H4 (cell line): Measurements from ENCODE around the gene ACSL3. TPM values are rescaled to one million over a fixed set of nuclear protein-coding genes. Genes with fewer than 3 reads are reported as not detected.
"Not testable (repeated sequence)": the region's sequence is repeated elsewhere in the genome, so short reads cannot be mapped to it uniquely, and the experiment has no call there.

Experiments used
- DNase-seq: peaks from one replicate; pipeline ENCODE4 v3.0.0-alpha.2; 2015; ENCODE audit warnings: low spot score
- total RNA-seq: library from RNA; depleted of rRNA; stranded (reverse); fragments of >200 nt; shearing (Covaris generic); gene quantifications from 2 replicates; pipeline ENCODE4 v1.2.3, GENCODE V29; 2014; rRNA removed

Gene ACSL3
- total RNA-seq, 1 experiment from 2014 or later, result 128 TPM

DNA sequence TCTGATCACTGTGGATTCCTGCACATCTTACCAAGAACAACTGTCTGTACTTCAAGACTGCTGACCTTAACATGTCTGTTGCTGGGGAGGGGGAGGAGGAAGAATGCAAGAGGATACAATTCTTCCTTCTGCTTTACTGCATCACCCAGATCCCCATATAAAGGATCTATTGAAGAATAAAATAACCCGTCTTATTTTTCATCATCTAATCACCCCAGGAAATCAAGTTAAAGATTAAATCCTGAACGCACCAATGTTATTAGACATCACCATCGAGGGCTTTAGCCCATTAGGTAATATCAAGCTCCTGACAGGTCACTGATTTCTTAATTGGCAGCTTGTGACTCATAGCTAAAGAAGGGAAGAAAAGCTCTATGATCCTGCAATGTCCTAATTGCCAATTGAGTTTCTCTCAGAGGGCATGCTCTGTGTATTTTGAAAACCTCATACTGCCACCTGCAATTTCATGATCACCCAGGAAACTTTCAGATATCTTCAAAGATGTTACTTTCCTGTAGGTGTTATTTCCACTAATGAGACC is 115.8 kb downstream of the ACSL3 start:
- DNase-seq, result no peak

DNA sequence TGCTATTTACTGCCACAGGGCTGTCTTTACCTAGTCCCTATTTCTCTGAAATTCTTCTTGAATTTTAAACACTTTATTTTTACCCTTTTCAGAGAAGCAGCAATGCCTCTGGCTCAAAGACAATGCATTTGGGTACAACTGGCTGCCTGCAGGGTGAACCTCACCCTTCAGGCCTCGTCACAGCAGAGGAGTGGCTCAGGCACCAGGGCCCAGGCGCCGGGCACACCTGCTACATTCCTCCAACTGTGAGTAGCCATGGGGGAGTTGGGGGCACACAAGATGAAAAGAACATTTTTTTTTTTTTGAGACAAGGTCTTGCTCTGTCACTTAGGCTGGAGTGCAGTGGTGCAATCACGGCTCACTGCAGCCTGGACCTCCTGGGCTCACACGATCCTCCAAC is 116.3 kb downstream of the ACSL3 start:
- DNase-seq, result no peak

DNA sequence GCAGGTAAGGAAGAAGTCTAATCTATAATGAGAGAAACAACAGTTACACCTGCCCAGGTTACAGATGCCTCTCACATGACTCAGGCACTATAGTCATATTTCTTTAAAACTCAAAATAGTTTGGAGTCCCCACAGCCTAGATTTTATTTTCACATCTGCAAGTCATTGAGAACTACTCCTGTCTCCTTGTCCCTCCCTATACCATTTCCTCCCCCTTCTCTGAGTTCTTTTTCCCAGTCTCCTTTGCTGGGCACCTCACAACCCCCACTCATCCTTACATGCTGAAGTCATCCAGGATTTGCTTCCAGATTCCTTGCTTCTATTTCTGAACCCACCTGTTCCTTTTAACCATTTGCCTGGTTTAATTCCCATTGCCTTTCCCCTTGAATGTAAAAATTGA is 118.0 kb downstream of the ACSL3 start:
- no peak for DNase-seq

DNA sequence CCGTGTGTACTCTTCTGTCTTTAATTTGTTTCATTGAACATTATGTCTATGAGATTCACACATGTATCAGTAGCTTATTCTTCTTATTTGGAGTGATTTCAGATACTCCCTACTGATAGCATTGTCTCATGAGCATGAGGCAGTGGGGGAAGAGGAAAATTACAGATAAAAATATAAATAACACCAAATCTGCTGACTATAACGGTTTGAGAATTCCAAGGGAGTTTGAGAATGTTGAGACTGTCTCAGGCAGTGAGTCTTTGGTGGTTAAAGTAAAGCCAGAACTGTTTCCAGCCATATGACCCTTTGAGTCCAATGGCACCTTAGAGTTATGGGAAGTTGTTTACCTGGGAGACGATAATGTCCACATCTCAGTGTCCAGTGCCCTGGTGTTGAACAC is 118.6 kb downstream of the ACSL3 start:
- DNase-seq, result no peak

DNA sequence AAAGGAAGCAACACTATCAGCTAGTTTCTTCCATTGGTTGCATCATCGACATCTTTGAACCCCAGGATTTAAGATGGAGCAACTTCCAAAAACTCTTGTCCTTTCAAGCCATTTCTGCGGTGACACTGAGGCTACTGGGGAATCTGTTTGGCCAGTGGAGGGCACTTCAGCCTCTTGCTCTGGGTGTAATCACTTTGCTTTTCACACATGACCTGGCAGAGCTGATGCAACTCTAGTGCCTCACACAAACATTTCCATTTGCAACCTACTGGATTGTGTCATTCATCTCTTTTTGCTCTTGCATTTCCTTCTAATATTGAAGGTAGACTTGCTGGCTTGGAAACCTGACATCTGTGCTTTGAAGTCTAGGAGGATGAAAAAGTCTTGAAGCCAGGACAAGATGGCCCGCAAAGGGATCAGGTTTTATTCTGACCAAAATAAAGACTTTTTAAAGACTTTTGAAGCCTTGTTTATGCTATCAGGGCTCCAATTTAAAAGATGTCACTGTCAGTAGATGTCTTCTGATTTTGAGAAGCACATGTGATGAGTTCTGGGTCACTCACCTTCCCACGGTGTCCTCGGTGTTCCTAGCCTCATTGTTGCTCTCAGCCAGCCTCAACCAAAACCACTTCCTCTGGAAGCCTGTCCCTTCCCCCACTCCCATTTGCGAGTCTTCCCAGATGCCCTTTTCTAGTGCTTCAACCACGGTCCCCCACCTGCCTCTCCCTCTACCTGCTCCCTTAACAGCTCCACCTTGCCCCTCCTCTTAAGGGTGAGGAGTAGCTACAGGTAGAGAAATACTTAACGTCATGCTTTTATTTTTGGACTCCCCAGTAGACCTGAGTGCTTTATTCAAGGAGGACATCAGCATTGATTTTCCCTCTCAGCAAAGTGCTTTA is 121.4 kb downstream of the ACSL3 start:
- peak; percentile 90 for DNase-seq

DNA sequence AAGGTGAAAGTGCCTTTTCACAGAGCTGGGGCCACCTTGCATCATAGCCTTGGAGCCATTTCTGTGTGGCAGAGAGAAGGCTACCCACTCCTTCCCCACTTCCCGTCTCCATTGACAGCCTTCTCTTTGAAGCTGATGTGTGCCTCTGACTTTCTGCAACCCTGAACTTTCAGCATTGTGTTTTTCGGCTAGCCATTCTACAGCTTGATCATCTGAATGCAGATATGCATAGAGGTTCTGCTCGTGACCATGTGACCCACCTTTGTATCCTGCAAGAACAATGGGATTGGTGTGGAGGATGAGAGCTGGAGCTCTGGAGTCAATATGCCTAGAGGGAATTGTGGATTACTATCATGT is 122.1 kb downstream of the ACSL3 start:
- DNase-seq, result no peak

DNA sequence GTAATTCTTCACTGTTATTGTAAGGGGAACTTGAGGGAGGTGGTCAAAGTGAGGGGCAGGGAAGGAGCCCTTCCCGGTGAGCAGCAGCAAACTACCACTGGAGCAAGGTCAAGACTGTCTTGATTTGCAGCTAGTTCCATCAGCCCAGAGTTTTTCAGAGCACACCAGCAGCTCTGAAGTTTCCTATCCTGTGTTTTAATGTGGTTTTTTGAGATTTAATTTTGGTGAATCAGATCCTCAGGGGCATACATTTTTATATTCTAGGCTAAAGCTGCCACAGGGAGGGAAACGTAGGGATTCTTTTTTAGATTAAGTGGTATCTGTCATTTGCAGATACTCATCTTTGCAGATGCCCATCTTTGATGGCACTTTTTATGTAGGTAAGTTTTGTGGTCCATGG is 124.1 kb downstream of the ACSL3 start:
- DNase-seq, result no peak

DNA sequence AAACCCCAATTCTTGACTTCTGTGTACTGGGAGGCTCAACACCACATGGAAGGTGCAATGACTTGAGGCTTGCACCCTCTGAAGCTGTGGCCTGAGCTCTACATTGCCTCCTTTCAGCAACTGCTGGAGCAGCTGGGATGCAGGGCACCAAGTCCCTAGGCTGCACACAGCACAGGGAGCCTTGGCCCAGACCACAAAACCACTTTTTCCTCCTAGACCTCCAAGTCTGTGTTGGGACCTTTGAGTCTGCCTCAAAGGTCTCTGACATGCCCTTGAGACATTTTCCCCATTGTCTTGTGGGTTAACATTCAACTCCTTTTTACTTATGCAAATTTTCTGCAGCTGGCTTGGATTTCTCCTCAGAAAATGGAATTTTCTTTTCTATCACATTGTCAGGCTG is 128.6 kb downstream of the ACSL3 start:
- DNase-seq, result no peak

DNA sequence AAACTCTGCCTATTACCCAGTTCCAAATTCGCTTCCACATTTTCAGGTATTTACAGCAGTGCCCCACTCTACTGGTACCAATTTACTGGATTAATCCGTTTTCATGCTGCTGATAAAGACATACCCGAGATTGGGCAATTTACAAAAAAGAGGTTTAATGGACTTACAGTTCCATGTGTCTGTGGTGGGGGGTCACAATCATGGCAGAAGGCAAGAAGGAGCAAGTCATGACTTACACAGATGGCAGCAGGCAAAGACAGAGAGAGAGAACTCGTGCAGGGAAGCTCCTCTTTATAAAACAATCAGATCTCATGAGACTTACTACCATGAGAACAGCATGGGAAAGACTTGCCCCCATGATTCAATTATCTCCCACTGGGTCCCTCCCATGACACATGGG is 129.4 kb downstream of the ACSL3 start:
- DNase-seq, result not testable (repeated sequence)

DNA sequence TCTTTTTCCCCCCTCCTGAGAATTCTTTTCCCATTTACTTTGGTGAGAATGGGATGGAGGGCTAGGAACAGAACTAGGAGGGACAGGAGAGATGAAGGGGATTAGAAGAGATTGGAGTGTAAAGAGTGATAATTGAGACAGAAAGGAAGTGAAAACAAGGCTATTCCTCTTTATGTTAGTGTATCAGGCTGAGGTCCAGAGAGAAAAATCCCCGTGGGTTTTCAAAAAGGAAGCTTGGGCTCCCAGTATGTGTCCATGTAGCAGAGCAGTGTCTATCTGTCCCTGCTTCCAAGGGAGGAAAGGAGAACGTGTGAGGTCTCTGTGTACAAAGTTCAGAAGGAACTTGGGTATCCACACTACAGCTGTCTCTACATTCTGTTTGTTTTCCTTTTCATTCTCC is 131.3 kb downstream of the ACSL3 start:
- DNase-seq, result no peak

Other genes starting within 250 kb of the ACSL3 start
- gene FARSB, start 204.9 kb upstream of the ACSL3 start, total RNA-seq, result 33.2 and 46.4 TPM in 2 replicates
- not detected in 2 replicates for gene MOGAT1, start 189.4 kb upstream of the ACSL3 start, total RNA-seq
- 2.4 and 2.8 TPM in 2 replicates for gene KCNE4, start 191.2 kb downstream of the ACSL3 start, total RNA-seq